ENCODE data around the gene RBBP9. TPM values are rescaled to one million over a fixed set of nuclear protein-coding genes. Genes with fewer than 3 reads are reported as not detected.

The RBBP9 gene
- polyA plus RNA-seq, 1 experiment: 8.5 TPM

GRCh38 chr20:18466574-18466893, 30.5 kb downstream of the RBBP9 start:
- H3K4me3 ChIP-seq (ENCODE audit: low read depth, low read length): peak overlapping the region; percentile 82
- ChIA-PET POLR2A (no interaction called here), CTCF (interaction anchor here (1.2 kb wide), 1 partner anchor 53 kb away, joined by 4 read pairs; no protein-coding TSS in a partner anchor)

GRCh38 chr20:18465536-18466200, 31.4 kb downstream of the RBBP9 start:
- CTCF ChIA-PET: interaction anchor here (0.6 to 0.7 kb wide), 2 partner anchors 15 to 21 kb away, joined by 3 read pairs; no protein-coding TSS in a partner anchor
- H3K4me3 ChIP-seq (ENCODE audit: low read depth, low read length): no peak overlapping the region
- no peaks in the 10 kb centered on the region for H3K36me3 ChIP-seq (ENCODE audit: control insufficient read depth, insufficient read depth, low read length)
- POLR2A ChIA-PET: no interaction called here
- no peak for TF ChIP-seq CTCF (IDR thresholded peaks at IDR 0.05; ENCODE audit: insufficient read depth, low read depth, low read length)
- DNase-seq (ENCODE audit: low read depth): no peak
- H3K27me3 ChIP-seq (ENCODE audit: control insufficient read depth, insufficient read depth, low read length): no peaks in the 10 kb centered on the region

More at GRCh38 chr20:18466574-18466893, 30.5 kb downstream of the RBBP9 start:
- H3K36me3 ChIP-seq (ENCODE audit: control insufficient read depth, insufficient read depth, low read length): no peaks in the 10 kb centered on the region; the same call in 1 of the 2 replicates
- no peak for TF ChIP-seq CTCF (IDR thresholded peaks at IDR 0.05; ENCODE audit: insufficient read depth, low read depth, low read length)
- H3K27me3 ChIP-seq (ENCODE audit: control insufficient read depth, insufficient read depth, low read length): no peaks in the 10 kb centered on the region
- peak; percentile 3 for DNase-seq (ENCODE audit: low read depth)

- CTCF ChIA-PET: no interaction called here
- Histone ChIP-seq H3K4me3 (ENCODE audit: low read depth, low read length) (no peak overlapping the region), H3K27me3 (ENCODE audit: control insufficient read depth, insufficient read depth, low read length) (no peaks in the 10 kb centered on the region), H3K36me3 (ENCODE audit: control insufficient read depth, insufficient read depth, low read length) (no peaks in the 10 kb centered on the region)
- no peak for TF ChIP-seq CTCF (IDR thresholded peaks at IDR 0.05; ENCODE audit: insufficient read depth, low read depth, low read length)
- POLR2A ChIA-PET: no interaction called here
- DNase-seq (ENCODE audit: low read depth): no peak
These were observed 40.4 kb downstream of the RBBP9 start for GRCh38 chr20:18456600-18456999.

- no peak for DNase-seq (ENCODE audit: low read depth)
- Histone ChIP-seq H3K36me3 (ENCODE audit: control insufficient read depth, insufficient read depth, low read length) (no peaks in the 10 kb centered on the region), H3K27me3 (ENCODE audit: control insufficient read depth, insufficient read depth, low read length) (no peaks in the 10 kb centered on the region), H3K4me3 (ENCODE audit: low read depth, low read length) (no peak overlapping the region)
- POLR2A ChIA-PET: no interaction called here
- TF ChIP-seq CTCF (IDR thresholded peaks at IDR 0.05; ENCODE audit: insufficient read depth, low read depth, low read length): no peak
- CTCF ChIA-PET: interaction anchor here (0.5 to 0.6 kb wide), 2 partner anchors 21 to 79 kb away, joined by 3 read pairs; no protein-coding TSS in a partner anchor
These were observed 53.1 kb downstream of the RBBP9 start for GRCh38 chr20:18443886-18444285.

GRCh38 chr20:18440403-18440802, 56.6 kb downstream of the RBBP9 start:
- ChIA-PET POLR2A (no interaction called here), CTCF (no interaction called here)
- no peak for DNase-seq (ENCODE audit: low read depth)
- TF ChIP-seq CTCF (IDR thresholded peaks at IDR 0.05; ENCODE audit: insufficient read depth, low read depth, low read length): no peak
- H3K4me3 ChIP-seq (ENCODE audit: low read depth, low read length): no peak overlapping the region
- H3K36me3 ChIP-seq (ENCODE audit: control insufficient read depth, insufficient read depth, low read length): no peaks in the 10 kb centered on the region
- no peaks in the 10 kb centered on the region for H3K27me3 ChIP-seq (ENCODE audit: control insufficient read depth, insufficient read depth, low read length)

Data from BJ (cell line).